Measurements from ENCODE around the gene UBE2G1.

- no peak for TF ChIP-seq POLR2A (IDR thresholded peaks at IDR 0.05; ENCODE audit: low read depth, low read length)
- TF ChIP-seq POLR2AphosphoS5 (IDR thresholded peaks at IDR 0.05; ENCODE audit: low read depth, low read length) = no peak
- no peak for TF ChIP-seq TAF1 (IDR thresholded peaks at IDR 0.05; ENCODE audit: borderline replicate concordance, low read depth, low read length)
These were observed 65.4 kb downstream of the UBE2G1 start for GRCh38 chr17:4301066-4301465.

Measured in GM12892 (cell line).